ENCODE data around the gene IL20RA.

IL20RA gene

DNA sequence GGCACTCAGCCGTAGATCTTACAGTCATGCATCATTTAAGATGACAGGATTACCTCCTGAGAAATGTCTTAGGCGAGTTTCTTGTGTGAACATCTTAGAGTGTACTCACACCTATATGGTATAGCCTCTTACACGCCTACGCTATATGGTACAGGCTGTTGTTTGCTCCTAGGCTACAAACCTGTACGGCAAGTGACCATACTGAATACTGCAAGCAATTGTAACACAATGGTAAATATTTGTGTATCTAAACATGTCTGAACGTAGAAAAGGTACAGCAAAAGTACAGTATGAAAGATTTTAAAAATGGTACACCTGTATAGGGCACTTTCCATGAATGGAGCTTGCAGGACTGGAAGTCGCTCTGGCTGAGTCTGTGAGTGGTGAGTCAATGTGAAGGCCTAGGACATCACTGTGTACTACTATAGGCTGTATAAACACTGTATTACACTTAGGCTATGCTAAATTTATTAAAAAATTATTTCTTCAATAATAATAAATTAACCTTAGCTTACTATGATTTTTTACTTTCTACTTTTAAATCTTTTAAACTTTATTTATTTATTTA lies 541 bp upstream of the IL20RA start:
- DNase-seq: no peak

DNA sequence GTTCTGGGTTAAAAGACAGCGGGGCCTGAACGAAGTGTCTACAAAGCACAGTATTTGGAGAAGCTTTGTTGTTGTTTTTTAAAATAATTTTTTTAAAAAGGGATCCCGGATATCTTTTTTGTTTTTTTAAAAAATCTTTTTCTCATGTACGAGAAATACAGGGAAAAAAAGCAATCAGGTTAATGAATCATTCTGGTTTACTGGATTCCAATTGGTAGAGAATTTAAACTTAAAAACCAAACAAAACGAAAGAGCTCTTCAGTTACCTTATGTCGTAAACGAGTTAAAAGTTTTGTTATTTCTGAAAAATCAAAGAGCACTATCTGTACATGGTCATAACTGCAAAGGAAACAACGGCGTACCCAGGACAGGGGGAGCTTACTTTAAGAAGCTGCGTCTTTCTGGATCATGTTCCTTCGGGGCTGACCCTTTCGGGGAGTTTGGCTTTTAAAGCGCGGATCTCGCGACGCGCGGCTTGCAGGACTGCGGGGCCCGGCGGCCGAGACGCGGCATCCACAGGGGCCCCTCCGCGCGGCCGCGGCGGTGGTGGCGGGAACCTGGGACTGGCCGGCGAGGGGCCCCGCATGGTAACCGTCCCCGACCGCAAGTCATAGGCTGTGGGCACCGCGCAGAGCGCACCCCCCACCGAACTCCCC lies 927 bp downstream of the IL20RA start:
- peak in 1 of 2 experiments; percentile 38 for DNase-seq

DNA sequence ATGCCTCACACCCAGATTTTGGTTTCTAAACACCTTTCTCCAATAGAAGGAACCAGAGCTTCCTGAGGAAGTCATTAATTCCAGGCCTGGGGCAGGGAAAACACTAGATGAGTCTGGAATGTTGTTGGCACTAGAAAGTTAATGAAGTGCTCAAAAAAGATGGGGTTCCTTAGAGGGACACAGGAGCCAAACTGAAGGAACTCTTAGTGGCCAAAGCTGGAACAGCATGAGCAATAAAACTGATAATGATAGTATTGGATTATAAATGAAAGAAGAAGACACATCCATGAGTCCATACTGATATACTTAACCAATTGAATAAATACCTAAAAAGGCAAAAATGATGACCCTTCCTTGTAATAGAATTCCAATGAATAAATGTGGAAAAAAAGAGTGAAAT lies 4.4 kb downstream of the IL20RA start:
- peak in 1 of 2 experiments; percentile 7 for DNase-seq

DNA sequence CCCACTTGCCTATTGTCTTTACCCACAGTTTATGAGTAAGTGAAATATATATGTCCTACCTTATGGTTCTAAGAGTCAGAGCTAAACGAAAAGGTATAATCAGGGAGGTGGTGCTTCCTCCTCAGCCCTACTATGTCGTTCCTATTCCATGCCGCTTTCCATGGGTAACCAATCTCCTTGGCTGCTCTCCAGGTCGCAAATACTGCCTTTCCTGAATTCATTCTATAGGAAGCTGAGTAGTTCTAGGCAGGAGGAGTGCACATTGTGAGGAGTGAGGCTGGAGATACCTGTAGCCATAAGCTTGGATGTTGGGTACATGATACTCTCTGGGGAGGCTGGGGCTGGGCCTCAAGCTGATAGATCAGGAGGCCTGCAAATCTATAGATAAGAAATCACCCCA lies 5.8 kb downstream of the IL20RA start:
- no peak for DNase-seq

DNA sequence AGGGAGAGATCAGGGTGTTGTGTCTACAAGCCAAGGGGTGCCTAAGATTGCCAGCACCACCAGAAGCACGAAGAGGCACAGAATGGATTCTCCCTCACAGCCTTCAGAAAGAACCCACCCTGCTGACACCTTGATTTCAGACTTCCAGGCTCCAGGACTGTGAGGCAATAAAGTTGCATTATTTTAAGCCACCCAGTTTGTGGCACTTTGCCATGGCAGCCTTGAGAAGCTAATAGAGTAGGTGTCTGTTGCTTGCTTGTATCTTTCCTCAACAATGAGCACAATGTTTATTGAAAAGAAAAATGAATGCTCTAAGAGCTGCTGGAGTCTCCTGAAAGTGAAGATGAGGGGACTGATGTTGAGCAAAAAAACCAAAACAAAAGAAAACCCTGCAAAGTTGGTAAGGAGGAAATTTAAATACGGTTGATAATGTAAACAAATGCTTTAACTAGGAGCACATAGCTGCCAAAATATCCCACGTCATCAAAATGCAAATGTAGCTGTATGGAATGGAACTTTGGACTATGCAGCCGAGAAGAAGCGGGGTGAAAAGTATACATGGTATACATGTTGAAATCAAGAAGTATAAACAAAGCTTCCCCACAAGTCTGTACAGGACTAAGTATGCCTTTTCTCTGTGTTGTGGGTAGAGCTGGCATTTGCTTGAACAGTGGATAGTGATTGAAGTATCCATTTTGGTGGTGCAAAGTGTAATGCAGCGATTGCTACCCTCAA lies 8.0 kb downstream of the IL20RA start:
- DNase-seq: no peak

DNA sequence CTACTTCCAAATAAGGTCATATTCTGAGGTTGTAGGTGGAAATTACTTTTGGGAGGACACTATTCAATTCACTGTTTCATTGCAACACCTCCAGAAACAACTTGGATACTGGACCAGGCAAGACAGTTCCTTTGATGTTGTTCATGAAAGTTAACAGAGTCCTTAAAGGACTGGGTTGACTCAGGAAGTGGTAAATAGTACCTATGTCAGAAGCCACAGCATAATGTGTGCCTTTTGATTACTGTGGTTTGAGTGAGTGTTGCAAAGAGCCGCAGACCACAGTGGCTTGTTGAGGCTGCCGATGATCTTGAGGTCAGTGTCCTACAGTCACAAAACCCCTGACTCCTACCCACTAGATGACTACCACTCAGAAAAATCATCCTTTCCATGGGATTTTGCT lies 10.9 kb downstream of the IL20RA start:
- no peak for DNase-seq

DNA sequence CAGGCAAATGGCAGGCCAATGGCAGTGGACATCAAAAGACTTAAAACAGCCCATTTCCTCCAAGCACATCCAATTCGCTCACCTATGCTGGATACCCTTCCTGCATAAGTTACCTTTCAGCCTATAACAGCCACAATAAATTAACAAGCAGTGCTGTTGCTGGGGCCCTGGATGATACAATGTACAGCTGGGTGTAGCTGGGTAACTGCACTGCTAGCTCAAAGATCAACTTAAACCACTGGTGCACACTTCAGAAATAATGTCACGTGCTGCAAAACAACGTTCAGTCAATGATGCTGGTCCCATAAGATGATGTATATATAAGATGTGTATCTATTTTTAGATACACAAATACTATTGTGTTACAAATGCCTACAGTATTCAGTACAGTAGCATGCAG lies 13.6 kb downstream of the IL20RA start:
- DNase-seq: no peak

DNA sequence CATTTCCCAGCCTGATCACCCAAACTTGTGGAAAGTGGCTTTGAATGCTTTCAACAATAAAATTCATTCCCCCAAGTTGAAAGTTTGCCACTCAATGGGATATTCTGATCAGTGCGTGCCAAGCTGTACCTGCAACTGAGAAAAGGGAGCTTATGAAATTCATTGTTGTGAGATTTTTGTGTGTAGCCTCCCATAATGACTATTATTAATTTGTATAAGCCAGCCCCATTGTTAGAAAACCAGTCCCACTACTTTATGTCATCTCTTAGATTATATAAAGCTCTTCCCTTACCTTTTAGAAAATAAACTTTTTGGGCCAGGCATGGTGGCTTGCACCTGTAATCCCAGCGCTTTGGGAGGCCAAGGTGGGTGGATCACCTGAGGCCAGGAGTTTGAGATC lies 15.9 kb downstream of the IL20RA start:
- no peak for DNase-seq

DNA sequence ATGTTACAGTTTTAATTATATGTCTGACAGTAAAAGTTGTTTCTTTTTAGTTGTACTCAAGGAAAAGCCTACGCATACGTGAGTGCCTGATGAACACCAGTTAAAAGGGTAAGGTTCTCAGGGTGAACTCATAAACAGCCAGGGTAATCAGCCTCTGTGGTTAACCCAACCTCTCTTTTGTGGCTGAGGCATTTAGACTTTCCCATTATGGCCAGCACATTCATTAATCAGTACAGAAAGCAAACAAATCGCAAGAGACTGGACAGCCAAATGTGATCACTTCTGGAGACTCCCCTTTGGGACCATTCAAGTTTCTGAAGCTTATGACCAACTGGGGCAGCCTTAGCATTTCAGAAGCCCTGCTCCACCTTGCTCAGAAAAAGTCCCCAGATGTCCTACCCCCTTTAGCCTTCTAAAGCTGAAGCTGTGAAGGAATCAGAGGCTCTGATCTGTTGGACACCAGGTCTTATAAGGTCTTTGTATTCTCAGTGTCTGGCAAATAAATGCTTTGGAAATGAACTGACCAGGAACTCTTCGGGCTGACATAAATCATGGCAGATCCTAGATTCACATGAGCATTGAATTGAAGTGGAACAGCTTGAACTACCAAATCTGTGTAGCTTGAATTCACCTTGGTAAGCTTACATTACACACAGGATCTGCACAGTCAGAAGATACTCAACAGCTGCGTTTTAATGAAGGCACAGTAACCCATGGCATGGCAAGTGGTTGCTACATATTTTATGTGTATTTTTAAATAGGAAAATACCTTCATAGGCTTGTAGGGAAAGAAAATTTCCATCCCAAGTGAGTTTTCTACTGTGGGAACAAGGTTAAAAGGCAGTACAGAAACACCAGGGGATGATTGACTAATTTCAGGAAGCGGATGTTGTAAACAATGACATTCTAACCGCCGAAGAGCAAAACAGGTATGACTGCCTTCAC lies 18.7 kb downstream of the IL20RA start:
- DNase-seq: no peak

DNA sequence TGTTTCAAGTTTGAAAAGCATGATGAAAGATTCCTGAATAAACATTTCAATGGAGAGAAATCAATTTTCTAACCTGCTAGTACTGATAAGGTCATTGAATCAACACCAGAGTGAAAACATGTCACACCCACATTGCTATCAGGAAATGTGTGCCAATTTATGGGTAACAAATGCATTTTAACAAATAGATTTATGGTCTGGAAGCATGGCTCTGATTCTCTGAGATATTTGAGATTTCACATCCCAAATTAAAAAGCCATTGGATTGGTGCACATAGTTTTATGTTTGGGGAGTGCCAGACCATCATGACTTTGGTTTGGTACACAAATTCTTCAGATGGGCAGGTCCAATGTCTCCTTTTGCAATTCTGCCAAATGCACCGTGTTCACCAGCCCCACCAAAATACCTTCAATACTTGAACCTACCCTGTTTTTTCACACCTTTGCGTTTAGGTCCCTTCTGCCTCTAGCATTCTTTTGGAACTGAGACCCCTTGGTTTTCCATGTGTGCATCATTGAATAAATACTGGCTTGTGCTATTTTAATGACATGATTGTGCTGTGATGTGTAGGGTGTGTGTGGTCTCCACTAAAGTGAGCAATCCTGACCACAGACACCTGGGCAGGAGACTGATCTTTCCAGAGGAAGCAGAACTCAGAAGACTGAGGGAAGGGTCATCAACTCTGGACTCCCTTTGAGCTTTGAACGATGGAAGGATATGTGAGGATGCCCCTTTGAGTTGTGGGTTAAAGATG lies 20.4 kb downstream of the IL20RA start:
- no peak for DNase-seq

DNA sequence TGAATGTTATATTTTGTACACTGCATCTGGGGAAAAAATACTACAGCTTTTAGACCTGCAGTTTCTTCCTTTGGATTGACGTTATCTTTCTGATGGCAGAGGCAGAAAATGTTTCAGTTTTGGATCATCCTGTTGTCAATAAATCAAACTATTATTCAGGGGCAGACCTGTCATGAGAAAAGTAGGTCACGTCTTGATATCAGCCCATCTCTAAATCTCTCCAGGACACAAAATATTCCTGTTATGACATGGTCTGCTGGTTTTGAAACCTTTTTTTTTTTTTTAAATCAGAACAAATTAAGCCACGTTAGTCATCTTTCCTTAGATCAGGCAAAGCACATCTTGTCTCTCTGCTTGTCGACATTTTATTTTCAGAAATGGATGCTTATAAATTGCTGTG lies 24.0 kb downstream of the IL20RA start:
- no peak for DNase-seq

DNA sequence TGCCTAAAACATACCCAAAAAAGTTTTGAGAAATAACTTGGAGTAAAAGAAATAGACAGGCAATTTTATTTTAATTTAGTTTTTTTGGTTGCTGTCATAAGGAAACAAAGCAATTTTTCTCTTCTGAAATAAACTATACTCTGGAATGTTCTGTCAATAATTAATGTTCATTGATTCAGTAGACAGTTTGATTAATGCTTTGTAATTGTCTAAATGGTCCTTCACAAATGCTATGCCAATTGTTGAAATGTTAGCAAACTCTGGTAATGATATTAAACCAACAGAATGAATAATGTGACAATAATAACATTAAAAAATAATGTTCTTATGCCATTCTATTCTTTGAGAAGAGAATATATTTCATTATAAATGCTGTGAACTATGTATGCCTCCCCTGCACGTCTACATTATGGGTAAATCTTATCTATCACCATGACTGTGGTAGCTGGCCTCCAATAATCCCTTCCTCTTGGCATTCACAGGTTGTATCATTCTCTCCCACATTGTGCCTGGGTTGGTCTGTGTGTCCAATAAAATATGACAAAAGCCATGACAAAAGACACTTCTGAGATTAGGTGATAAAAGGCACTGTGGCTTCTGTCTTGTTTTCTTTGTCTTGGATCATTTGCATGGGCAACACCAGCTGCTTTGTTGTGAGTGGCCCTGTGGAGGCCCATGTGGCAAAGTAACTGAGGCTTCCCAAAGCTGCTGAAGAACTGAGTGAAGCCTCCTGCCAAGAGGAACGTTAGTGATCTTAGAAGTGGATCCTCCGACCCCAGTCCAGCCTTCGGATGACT lies 25.1 kb downstream of the IL20RA start:
- no peak for DNase-seq

DNA sequence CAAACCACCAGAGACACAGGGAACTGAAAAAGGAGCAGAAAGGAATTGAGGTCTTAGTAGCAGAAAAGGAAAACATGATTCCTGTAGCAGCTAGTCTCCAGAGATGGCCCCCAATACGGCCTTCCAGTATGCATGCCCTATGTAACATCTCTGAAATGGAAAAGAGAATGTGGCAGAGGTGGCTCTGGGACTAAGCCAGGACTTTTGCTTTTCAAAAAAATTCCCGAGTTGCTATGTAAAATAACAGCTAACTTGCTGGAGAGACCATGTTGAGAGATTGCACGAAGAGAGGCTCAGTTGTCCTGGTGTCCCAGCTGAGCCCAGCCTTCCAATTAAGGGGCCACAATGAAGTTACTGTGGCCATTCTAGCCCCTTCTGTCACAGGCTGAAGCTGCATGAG lies 27.7 kb downstream of the IL20RA start:
- no peak for DNase-seq

DNA sequence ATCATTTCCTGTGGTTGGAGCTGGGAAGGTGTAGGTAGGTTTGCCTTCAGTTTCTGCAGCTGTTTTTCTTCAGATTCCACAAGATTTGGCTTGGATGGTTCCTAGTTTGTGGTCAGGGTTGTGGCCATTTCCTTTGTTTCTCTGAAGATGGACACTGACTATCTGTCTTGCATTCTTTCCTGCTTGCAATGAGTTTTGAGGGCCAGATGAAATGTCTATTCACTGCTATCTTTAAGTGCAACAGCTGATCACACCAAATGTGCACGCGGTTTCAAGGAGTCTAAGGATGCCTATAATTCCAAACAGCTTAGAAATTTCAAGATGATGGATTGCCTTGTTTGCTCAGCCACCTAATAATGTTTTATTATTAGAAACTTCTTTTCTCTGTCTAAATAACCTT lies 28.4 kb downstream of the IL20RA start:
- DNase-seq: no peak

DNA sequence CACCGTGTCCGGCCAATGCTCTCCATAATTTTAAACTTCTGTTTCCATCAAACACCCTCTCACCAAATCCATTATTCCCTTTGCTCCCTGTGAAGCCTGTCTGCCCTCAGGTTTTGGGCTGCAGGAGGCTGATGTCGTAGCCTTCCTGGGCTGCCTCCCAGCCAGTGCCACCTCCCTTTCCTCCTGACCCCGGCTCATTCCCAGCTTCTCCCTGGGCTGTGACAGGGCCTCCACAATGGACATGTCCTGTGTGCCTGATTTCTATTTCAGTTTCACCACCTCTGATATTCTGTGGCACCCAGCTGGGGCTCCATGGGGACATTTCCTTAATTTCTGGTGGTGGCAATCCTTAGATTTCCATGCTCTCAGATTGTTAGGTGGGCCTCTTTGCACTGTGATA lies 28.8 kb downstream of the IL20RA start:
- DNase-seq: no peak

DNA sequence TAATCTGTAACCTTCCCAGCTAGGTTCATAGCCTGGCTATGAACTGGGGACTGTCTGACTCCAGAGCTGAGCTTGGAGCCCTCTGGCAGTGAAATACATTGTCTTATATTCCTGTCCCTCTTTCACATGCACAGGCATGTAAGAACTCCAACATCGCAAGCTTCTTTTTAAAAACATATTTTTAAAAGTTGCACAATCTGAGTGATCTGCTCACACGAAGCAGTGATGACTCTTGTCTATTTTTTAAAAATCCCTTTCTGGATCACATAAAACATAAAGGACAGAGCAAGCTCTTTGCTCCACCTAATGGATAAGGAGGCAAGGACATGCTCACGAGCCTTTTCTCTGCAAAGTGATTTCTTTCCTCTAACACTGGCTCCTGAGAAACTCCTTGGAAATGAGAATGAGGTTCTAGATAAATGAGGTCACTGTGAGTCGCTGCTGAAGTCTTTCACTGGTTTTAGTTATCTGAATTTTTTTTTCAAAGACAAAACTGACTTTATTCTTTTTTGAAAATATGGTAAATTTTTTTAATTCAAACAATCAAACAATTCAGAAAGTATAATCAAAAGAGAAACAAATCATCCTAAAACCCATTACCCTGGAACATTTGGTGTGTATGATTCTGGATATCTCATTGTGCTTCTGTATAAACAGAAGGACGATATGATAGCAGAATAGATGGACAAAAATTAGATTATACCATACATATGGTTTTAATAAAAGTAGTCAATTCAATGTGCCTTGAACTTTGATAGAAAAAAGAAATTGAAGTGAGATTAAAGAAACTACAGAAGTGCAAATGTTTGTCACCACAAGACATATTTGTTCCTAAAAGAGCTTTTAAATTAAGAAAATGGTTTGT lies 30.8 kb downstream of the IL20RA start:
- DNase-seq: peak; percentile 25 to 37

DNA sequence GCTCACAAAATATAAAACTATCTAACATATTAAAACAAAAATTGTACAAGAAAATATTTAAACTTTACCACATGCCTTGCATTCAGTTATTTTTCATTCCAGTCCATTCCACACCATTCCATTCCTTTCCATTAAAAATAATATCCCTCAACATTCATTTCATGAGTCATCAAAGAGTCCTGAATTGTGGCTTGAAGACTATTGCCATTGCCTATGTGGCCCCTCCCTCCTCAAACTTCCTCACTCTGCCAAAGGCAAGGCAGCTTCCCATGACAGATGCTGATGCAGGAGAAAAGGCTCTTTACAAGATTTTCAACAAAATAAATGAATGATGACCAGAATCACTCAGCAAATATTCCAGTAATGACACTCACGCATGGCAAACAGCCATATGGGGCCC lies 31.7 kb downstream of the IL20RA start:
- no peak for DNase-seq

DNA sequence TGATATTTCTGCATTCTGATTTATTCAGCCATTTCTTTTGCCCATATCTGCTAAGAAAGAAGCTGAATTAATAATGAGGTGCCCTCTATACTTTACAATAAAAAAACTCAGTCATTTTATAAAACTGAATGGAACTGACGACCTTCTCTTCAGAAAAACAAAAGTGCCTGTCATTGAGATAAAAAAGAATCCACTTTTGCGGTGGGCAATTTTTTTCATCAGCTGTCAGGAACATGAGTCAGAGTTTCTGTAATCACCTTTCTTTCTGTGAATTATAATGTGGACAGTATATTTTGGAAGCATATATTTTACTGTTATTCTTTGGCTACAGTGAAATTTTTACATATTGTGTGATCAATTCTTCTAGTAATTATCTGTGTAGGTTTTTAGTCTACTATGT lies 33.4 kb downstream of the IL20RA start:
- DNase-seq: no peak

DNA sequence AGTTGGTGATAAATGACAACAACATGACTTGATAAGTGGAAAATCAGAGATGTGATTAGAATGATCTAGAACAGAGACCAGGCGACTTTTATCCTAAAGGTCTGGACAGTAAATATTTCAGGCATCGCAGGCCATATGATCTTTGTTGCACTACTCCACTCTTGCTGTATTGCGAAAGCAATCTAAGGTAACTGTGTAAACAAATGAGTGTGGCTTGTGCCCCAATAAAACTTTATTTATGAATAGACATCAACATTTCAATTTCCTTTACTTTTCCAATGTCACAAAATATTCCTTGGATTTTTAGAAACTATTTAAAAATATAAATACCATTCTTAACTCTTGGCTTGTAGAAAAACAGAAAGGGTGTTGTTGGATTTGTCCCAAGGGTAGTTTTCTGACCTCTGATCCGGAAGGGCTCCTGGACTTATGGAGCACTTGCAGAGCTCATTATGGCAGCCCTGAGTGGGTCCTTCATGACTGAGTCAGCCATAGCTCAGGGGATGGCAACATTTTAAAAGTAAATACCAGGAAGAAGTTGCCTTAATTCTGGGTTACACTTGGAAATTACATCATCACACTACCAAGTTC lies 34.5 kb downstream of the IL20RA start:
- DNase-seq: no peak

DNA sequence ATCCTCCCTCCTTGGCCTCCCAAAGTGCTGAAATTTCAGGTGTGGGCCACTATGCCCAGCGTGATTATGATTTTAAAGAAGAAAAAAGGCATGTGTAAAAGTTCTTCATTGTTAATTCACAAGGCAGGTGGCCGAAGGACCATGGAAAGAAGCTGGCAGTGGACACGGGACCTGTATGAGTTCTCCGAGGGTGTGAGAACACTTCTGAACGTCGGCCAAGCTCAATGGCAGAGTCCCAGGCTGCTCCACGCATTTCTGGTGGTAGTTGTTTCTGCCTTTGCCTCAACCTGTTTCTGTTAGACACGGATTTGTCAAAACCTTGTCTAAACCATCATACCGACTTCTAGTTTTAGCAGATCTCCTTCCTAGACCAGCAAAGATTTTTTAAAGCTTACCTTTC lies 36.6 kb downstream of the IL20RA start:
- no peak for DNase-seq

Measured in Kasumi-1 (cell line).